KG1 (cell line): ENCODE data around the gene ARFGAP2.
A peak's percentile ranks its signal among the peaks of the same experiment; 100 is the strongest.

ENCODE experiments used
- DNase-seq: peaks from one replicate; lab custom pipeline; 2025; lab: John Stamatoyannopoulos, UW

Gene ARFGAP2

GRCh38 chr11:47186700-47187695 lies 10.3 kb upstream of the ARFGAP2 start:
- DNase-seq = no peak

GRCh38 chr11:47186076-47186699 lies 9.5 kb upstream of the ARFGAP2 start, which contains the start of gene PACSIN3:
TSS of gene PACSIN3 (minus strand) at chr11:47186434. CDS start at chr11:47182727, 3,707 bp downstream.
- no peak for DNase-seq

- no peak for DNase-seq
These were observed 8.8 kb upstream of the ARFGAP2 start for GRCh38 chr11:47185305-47186075.

GRCh38 chr11:47184711-47185304 lies 8.1 kb upstream of the ARFGAP2 start:
- DNase-seq = no peak

- no peak for DNase-seq
These were observed 7.3 kb upstream of the ARFGAP2 start for GRCh38 chr11:47183969-47184368.

- no peak for DNase-seq
These were observed 6.6 kb upstream of the ARFGAP2 start for GRCh38 chr11:47183031-47183856.

GRCh38 chr11:47182380-47182779 lies 5.7 kb upstream of the ARFGAP2 start:
- no peak for DNase-seq

- no peak for DNase-seq
These were observed 4.6 kb upstream of the ARFGAP2 start for GRCh38 chr11:47181271-47181670.

GRCh38 chr11:47180006-47180787 lies 3.5 kb upstream of the ARFGAP2 start:
- DNase-seq = no peak

- no peak for DNase-seq
These were observed 2.9 kb upstream of the ARFGAP2 start for GRCh38 chr11:47179655-47179991.

GRCh38 chr11:47178737-47179654 lies 2.3 kb upstream of the ARFGAP2 start:
- DNase-seq = no peak

GRCh38 chr11:47178316-47178715 lies 1.6 kb upstream of the ARFGAP2 start:
- no peak for DNase-seq

- no peak for DNase-seq
These were observed 1.2 kb upstream of the ARFGAP2 start for GRCh38 chr11:47177846-47178245.

GRCh38 chr11:47177229-47177845 lies 658 bp upstream of the ARFGAP2 start:
- DNase-seq = peak; percentile 59

GRCh38 chr11:47175746-47176327 lies 842 bp downstream of the ARFGAP2 start:
- DNase-seq = peak; percentile 46

- DNase-seq = no peak
These were observed 3.8 kb downstream of the ARFGAP2 start for GRCh38 chr11:47172740-47173336.

GRCh38 chr11:47171856-47172255 lies 4.8 kb downstream of the ARFGAP2 start:
- DNase-seq = no peak
